ENCODE results near the gene RASSF7. TPM values are rescaled to one million over a fixed set of nuclear protein-coding genes. Genes with fewer than 3 reads are reported as not detected.

Gene RASSF7
- 4.4 and 27.9 TPM in 2 replicates for total RNA-seq

GRCh38 chr11:560305-561147 lies at the start of gene RASSF7, which contains the start of gene LMNTD2:
Gene RASSF7, plus strand, starts transcription at chr11:560970. Its CDS starts 799 bp downstream, at chr11:561769.
Gene LMNTD2, minus strand, starts transcription at chr11:560738. Its CDS starts 22 bp downstream, at chr11:560716.

DNA sequence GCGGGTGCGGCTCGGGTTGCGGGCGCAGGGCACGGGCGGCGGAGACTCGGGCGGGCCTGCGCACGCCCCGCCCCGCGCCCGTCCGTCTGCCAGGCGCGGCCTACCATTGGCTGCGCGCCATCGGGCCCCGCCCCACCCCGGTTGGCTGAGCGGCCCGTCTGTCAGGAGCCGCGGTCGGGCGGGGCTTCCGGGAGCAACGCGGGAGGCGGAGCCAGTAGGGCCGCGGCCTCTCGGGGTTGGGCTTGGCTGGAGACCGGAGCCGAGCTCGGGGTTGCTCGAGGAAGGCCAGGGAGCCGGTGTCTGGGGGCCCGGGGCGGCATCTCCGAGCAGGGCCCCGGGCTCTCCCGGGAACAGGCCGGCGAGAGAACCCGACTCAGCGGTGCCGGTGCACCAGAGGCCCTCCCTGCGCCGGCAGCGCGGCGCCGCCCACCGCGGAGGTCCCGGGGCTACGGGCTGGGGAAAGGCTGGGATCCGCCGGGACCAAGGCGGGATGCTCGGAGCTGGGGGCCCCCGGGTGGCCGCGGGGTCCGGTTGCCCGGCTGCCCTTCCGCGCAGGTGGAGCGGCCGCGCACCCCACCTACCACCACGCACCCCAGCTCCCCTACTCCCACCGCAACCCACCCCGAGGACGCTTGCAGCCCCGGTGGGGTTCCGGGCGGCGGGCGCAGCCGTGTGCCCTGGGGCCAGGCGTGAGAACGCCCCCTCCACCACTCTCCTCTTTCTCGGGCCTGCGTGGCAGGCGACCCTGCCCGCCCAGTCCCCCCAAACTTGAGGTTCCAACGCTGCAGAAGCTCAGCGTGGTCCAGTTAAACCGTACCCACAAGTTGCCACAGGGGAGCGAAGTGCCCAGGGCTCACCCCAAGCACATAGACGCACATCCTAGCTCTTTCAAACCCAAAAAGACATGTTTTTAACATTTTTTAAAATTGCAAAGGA lies 25.0 kb upstream of the RASSF7 start, which contains the start of gene HRAS:
HRAS (minus strand) TSS at position 58 of the 936 bp plus-strand sequence.

GRCh38 chr11:536841-537621 lies 23.7 kb upstream of the RASSF7 start, which contains the start of gene LRRC56:
Gene LRRC56, plus strand, starts transcription at chr11:537527. Its CDS starts 3,158 bp downstream, at chr11:540685.

DNA sequence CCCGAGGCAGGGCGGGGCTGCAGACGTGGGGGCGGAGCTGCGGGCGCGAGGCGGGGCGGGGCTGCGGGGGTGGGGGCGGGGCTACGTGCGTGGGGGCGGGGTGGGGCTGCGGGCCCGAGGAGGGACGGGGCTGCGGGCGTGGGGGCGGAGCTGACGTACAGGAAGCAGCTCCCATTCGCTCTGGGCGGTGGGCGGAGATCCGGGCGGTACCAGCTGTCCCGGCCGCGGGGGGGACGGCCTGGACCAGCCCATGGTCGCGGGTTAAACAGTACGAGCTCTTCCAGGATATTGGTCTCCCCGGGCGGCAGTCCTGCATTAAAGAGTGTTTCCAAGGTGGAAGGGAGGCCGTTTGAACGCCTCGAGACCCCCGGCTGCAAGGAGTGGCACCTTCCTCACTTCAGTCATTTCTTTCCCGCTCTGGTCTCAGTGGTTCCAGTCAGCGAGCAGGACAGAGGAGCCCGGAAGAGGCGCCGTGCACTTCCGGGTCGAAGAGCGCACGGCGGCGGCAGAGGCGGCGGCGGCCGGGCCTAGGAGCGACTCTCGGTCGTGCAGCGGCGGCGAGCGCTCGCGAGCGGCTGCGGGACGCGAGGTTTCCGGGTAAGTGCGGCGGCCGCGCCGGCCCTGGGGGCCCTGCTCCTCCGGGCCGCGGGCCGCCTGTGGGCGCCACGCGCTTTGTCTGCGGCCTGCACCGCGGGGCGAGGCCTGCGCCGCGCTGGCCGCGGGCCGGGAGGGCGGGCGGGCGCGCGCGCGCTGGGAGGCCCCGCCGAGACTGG lies 15.4 kb downstream of the RASSF7 start, which contains the start of gene PHRF1:
PHRF1 (plus strand) TSS at position 475 of the 773 bp plus-strand sequence. CDS start 5,043 bp downstream, outside the sequence.

Other genes starting within 250 kb of the RASSF7 start
- 300 and 328 TPM in 2 replicates for gene IFITM1, start 246.9 kb upstream of the RASSF7 start, total RNA-seq
- gene IFITM3, start 240.1 kb upstream of the RASSF7 start, total RNA-seq = 559 and 914 TPM in 2 replicates
- 3.0 and 28.3 TPM in 2 replicates for gene B4GALNT4, start 191.5 kb upstream of the RASSF7 start, total RNA-seq
- gene PKP3, start 166.8 kb upstream of the RASSF7 start, total RNA-seq = 1.9 and 11.9 TPM in 2 replicates
- 45.2 and 50.6 TPM in 2 replicates for gene SIGIRR, start 146.0 kb upstream of the RASSF7 start, total RNA-seq
- not detected in 2 replicates for gene ANO9, start 119.0 kb upstream of the RASSF7 start, total RNA-seq
- 65.9 and 71.3 TPM in 2 replicates for gene PTDSS2, start 110.7 kb upstream of the RASSF7 start, total RNA-seq
- 401 and 651 TPM in 2 replicates for gene RNH1, start 53.7 kb upstream of the RASSF7 start, total RNA-seq
- 48.3 and 53.2 TPM in 2 replicates for gene HRAS, start 25.4 kb upstream of the RASSF7 start, total RNA-seq
- gene LRRC56, start 23.4 kb upstream of the RASSF7 start, total RNA-seq = 0.12 and 1.1 TPM in 2 replicates
- gene LMNTD2, start 232 bp upstream of the RASSF7 start, total RNA-seq = 0.60 and 0.70 TPM in 2 replicates
- 14.8 and 16.9 TPM in 2 replicates for gene PHRF1, start 15.5 kb downstream of the RASSF7 start, total RNA-seq
- 18.9 and 21.2 TPM in 2 replicates for gene IRF7, start 55.0 kb downstream of the RASSF7 start, total RNA-seq
- not detected in 2 replicates for gene CDHR5, start 64.0 kb downstream of the RASSF7 start, total RNA-seq
- gene SCT, start 66.2 kb downstream of the RASSF7 start, total RNA-seq = not detected in 2 replicates
- not detected in 2 replicates for gene DRD4, start 76.3 kb downstream of the RASSF7 start, total RNA-seq
- 33.8 and 39.2 TPM in 2 replicates for gene DEAF1, start 134.3 kb downstream of the RASSF7 start, total RNA-seq
- 26.4 and 33.7 TPM in 2 replicates for gene TMEM80, start 134.8 kb downstream of the RASSF7 start, total RNA-seq
- 18.2 and 19.9 TPM in 2 replicates for gene EPS8L2, start 145.3 kb downstream of the RASSF7 start, total RNA-seq
- gene TALDO1, start 186.5 kb downstream of the RASSF7 start, total RNA-seq = 105 and 133 TPM in 2 replicates
- gene GATD1, start 216.5 kb downstream of the RASSF7 start, total RNA-seq = 34.0 and 46.0 TPM in 2 replicates
- 0.94 and 1.3 TPM in 2 replicates for gene CEND1, start 229.1 kb downstream of the RASSF7 start, total RNA-seq
- 9.8 and 18.2 TPM in 2 replicates for gene SLC25A22, start 237.3 kb downstream of the RASSF7 start, total RNA-seq
- gene PIDD1, start 244.3 kb downstream of the RASSF7 start, total RNA-seq = 7.4 and 12.1 TPM in 2 replicates
- gene RPLP2, start 249.0 kb downstream of the RASSF7 start, total RNA-seq = 1,276 and 1,479 TPM in 2 replicates